ENCODE results near the gene STMN3.
"Not testable (repeated sequence)": the region's sequence is repeated elsewhere in the genome, so short reads cannot be mapped to it uniquely, and the experiment has no call there.

GRCh38 chr20:63660174-63660573, 7.0 kb upstream of the STMN3 start:
- TF ChIP-seq, protein P1, sequence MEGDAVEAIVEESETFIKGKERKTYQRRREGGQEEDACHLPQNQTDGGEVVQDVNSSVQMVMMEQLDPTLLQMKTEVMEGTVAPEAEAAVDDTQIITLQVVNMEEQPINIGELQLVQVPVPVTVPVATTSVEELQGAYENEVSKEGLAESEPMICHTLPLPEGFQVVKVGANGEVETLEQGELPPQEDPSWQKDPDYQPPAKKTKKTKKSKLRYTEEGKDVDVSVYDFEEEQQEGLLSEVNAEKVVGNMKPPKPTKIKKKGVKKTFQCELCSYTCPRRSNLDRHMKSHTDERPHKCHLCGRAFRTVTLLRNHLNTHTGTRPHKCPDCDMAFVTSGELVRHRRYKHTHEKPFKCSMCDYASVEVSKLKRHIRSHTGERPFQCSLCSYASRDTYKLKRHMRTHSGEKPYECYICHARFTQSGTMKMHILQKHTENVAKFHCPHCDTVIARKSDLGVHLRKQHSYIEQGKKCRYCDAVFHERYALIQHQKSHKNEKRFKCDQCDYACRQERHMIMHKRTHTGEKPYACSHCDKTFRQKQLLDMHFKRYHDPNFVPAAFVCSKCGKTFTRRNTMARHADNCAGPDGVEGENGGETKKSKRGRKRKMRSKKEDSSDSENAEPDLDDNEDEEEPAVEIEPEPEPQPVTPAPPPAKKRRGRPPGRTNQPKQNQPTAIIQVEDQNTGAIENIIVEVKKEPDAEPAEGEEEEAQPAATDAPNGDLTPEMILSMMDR (IDR thresholded peaks at IDR 0.05) = not testable (repeated sequence)
- not testable (repeated sequence) for TF ChIP-seq POLR2A (IDR thresholded peaks at IDR 0.05)

Data from uterus (tissue), 2 donors.